GM12878 (cell line): ENCODE data around the gene ZNF473. TPM values are rescaled to one million over a fixed set of nuclear protein-coding genes. Genes with fewer than 3 reads are reported as not detected.

ENCODE experiments used
- BRCA1 ChIP-seq: IDR thresholded peaks from 2 replicates; pipeline ENCODE4 v1.6.1; 2011; ENCODE audit warnings: low read depth, low read length, improper control_type of control experiment
- CEBPB ChIP-seq, 2 experiments: fragments of 150-350 bp in 1 of 2; IDR thresholded peaks; 2 replicates each; pipeline ENCODE4 v1.6.1; 2012 to 2014; ENCODE audit warnings: low read depth in 2 of 2, low read length in 2 of 2, borderline replicate concordance in 1 of 2, inconsistent platforms in 1 of 2
- CHD2 ChIP-seq: IDR thresholded peaks from 2 replicates; pipeline ENCODE4 v1.6.1; 2011; ENCODE audit warnings: low read depth, low read length, improper control_type of control experiment, borderline replicate concordance
- HCFC1 ChIP-seq: fragments of 150-350 bp; IDR thresholded peaks from 2 replicates; pipeline ENCODE4 v1.6.1; 2014; ENCODE audit warnings: low read length
- HDGF ChIP-seq: fragments of 450-650 bp; IDR thresholded peaks from 2 replicates; pipeline ENCODE4 v1.6.1; 2016; ENCODE audit warnings: antibody characterized with exemption
- IKZF2 ChIP-seq, 2 experiments: fragments of 450-650 bp; IDR thresholded peaks; 2 replicates each; pipeline ENCODE4 v1.6.1; 2017; ENCODE audit warnings: mild to moderate bottlenecking in 2 of 2, moderate library complexity in 2 of 2
- IRF4 ChIP-seq: IDR thresholded peaks from 2 replicates; pipeline ENCODE4 v1.6.1; 2011; ENCODE audit warnings: low read depth, low read length
- KAT2A ChIP-seq: conservative IDR thresholded peaks from 2 replicates; pipeline ENCODE4 v1.6.1; 2011; ENCODE audit warnings: low read depth, low read length; ENCODE audit not compliant: control insufficient read depth
- MTA2 ChIP-seq: fragments of 450-650 bp; IDR thresholded peaks from 2 replicates; pipeline ENCODE4 v1.6.1; 2016; ENCODE audit warnings: low read depth, mild to moderate bottlenecking, moderate library complexity
- NR2C2 ChIP-seq: IDR thresholded peaks from 2 replicates; pipeline ENCODE4 v1.6.1; 2011; ENCODE audit warnings: borderline replicate concordance, low read depth; ENCODE audit not compliant: control insufficient read depth, insufficient read length
- POU2F2 ChIP-seq: IDR thresholded peaks from 3 replicates; pipeline ENCODE4 v1.6.1; 2011; ENCODE audit warnings: low read depth, mild to moderate bottlenecking, low read length, borderline replicate concordance
- RB1 ChIP-seq: fragments of 450-650 bp; formaldehyde crosslinking; IDR thresholded peaks from 2 replicates; pipeline ENCODE4 v1.6.1; 2017; ENCODE audit warnings: mild to moderate bottlenecking, borderline replicate concordance
- SMAD1 ChIP-seq: fragments of 450-650 bp; IDR thresholded peaks from 2 replicates; pipeline ENCODE4 v1.6.1; 2018; ENCODE audit warnings: mild to moderate bottlenecking, low read depth; ENCODE audit not compliant: partially characterized antibody
- SMC3 ChIP-seq: IDR thresholded peaks from 2 replicates; pipeline ENCODE4 v1.6.1; 2011; ENCODE audit warnings: low read length, improper control_type of control experiment, borderline replicate concordance
- SREBF2 ChIP-seq: IDR thresholded peaks from 2 replicates; pipeline ENCODE4 v1.6.1; 2012; ENCODE audit warnings: mild to moderate bottlenecking, low read length
- YY1 ChIP-seq: IDR thresholded peaks from 2 replicates; pipeline ENCODE4 v1.6.1; 2011; ENCODE audit warnings: low read depth, mild to moderate bottlenecking, low read length
- ZNF24 ChIP-seq: fragments of 450-650 bp; IDR thresholded peaks from 2 replicates; pipeline ENCODE4 v1.6.1; 2017; ENCODE audit warnings: antibody characterized with exemption, mild to moderate bottlenecking
- ZNF384 ChIP-seq: IDR thresholded peaks from 2 replicates; pipeline ENCODE4 v1.6.1; 2012; ENCODE audit warnings: low read depth, mild to moderate bottlenecking, low read length, improper control_type of control experiment, borderline replicate concordance
- ZNF622 ChIP-seq: fragments of 450-650 bp; IDR thresholded peaks from 2 replicates; pipeline ENCODE4 v1.6.1; 2017; ENCODE audit warnings: mild to moderate bottlenecking, inconsistent platforms
- ZZZ3 ChIP-seq: IDR thresholded peaks from 2 replicates; pipeline ENCODE4 v1.6.1; 2011; ENCODE audit warnings: low read depth; ENCODE audit not compliant: control insufficient read depth, insufficient read length
- polyA plus RNA-seq, 11 experiments: library from polyadenylated mRNA; depleted of rRNA in 4 of 11; unstranded in 6 of 11; stranded (reverse) in 5 of 11; fragments of >200 nt; fragmentation: Nextera tagmentation in 4 of 11; fragmentation: Illumina TruSeq in 1 of 11; extraction: Ambion mirVana in 4 of 11; extraction: Trizol in 1 of 11; gene quantifications; 1 replicate in 1 of 11; 2 replicates in 10 of 11; pipeline versions ENCODE4 v1.2.1 to v1.2.3, GENCODE V29; 2011 to 2016; ENCODE audit warnings: inconsistent platforms in 2 of 11, missing spikeins in 2 of 11, low read depth in 1 of 11
- total RNA-seq, 4 experiments: library from RNA; depleted of rRNA in 3 of 4; stranded (reverse); fragments of >200 nt in 3 of 4; fragmentation: Illumina TruSeq in 1 of 4; extraction: Trizol in 1 of 4; gene quantifications; 2 replicates each; pipeline versions ENCODE4 v1.2.1 to v1.2.3, GENCODE V29; 2013 to 2021
- TF ChIP-seq, protein P1 (sequence below), 3 experiments: IDR thresholded peaks in 2 of 3; conservative IDR thresholded peaks in 1 of 3; 2 replicates each; pipeline ENCODE4 v1.5.1; 2011; ENCODE audit warnings: low read depth in 3 of 3, low read length in 3 of 3, mild to moderate bottlenecking in 3 of 3, control low read depth in 2 of 3, moderate library complexity in 2 of 3, inconsistent platforms in 1 of 3, mixed read lengths in 1 of 3; ENCODE audit not compliant: control insufficient read depth in 2 of 3, insufficient read depth in 1 of 3; ENCODE audit errors: extremely low read depth in 1 of 3
- TF ChIP-seq, protein P2 (sequence below): fragments of 450-650 bp; IDR thresholded peaks from 2 replicates; pipeline ENCODE4 v1.6.1; 2017; ENCODE audit warnings: mild to moderate bottlenecking, moderate library complexity
- TF ChIP-seq, protein P3 (sequence below): fragments of 450-650 bp; IDR thresholded peaks from 2 replicates; pipeline ENCODE4 v1.6.1; 2014; ENCODE audit warnings: mild to moderate bottlenecking

ZNF473 gene
- total and polyA plus RNA-seq, 10 of the 15 experiments (the other 5 are each of a cell fraction or from before 2014, with no cell fraction given) = 2.3 to 14.9 (median 6.3) TPM

DNA sequence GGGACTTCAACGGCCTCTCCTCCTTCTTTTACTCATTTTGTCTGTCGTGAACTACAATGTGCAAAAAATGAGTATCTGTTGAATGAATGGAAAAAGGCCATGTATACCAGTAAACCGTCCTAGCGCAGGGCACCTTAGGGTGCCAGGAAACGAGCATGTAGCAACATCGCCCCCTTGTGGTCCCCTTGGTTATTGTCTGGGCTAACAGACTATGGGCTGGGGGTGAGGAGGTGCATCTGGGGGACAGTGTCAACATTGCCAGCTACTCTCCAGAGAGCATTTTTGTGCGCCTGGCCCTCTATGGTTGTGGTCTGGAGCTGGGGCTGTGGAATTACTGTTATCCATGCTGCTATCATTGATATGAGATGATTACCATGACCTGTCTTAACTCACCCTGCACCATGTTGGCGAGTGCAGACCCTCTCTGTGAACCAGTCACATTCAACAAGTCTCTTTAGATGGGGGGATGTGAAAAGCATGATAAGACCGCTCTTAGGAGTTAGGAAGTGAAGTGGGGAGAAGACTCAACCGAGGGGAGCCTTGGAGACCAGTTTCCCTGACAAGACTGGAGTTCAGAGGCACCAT is 42.1 kb upstream of the ZNF473 start (continued):
- TF ChIP-seq, protein P1, sequence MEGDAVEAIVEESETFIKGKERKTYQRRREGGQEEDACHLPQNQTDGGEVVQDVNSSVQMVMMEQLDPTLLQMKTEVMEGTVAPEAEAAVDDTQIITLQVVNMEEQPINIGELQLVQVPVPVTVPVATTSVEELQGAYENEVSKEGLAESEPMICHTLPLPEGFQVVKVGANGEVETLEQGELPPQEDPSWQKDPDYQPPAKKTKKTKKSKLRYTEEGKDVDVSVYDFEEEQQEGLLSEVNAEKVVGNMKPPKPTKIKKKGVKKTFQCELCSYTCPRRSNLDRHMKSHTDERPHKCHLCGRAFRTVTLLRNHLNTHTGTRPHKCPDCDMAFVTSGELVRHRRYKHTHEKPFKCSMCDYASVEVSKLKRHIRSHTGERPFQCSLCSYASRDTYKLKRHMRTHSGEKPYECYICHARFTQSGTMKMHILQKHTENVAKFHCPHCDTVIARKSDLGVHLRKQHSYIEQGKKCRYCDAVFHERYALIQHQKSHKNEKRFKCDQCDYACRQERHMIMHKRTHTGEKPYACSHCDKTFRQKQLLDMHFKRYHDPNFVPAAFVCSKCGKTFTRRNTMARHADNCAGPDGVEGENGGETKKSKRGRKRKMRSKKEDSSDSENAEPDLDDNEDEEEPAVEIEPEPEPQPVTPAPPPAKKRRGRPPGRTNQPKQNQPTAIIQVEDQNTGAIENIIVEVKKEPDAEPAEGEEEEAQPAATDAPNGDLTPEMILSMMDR (IDR thresholded peaks at IDR 0.05 in 2 of 3, conservative IDR thresholded peaks at IDR 0.05 in 1 of 3; ENCODE audit: control insufficient read depth in 2 of 3, extremely low read depth in 1 of 3, insufficient read depth in 1 of 3, low read depth in 3 of 3, low read length in 3 of 3) = peak; percentile 90 to 93 (median 92)
- TF ChIP-seq ZZZ3 = no peak
- TF ChIP-seq CHD2 = no peak
- no peak for TF ChIP-seq SREBF2
- TF ChIP-seq ZNF622 = no peak
- TF ChIP-seq, protein P2, sequence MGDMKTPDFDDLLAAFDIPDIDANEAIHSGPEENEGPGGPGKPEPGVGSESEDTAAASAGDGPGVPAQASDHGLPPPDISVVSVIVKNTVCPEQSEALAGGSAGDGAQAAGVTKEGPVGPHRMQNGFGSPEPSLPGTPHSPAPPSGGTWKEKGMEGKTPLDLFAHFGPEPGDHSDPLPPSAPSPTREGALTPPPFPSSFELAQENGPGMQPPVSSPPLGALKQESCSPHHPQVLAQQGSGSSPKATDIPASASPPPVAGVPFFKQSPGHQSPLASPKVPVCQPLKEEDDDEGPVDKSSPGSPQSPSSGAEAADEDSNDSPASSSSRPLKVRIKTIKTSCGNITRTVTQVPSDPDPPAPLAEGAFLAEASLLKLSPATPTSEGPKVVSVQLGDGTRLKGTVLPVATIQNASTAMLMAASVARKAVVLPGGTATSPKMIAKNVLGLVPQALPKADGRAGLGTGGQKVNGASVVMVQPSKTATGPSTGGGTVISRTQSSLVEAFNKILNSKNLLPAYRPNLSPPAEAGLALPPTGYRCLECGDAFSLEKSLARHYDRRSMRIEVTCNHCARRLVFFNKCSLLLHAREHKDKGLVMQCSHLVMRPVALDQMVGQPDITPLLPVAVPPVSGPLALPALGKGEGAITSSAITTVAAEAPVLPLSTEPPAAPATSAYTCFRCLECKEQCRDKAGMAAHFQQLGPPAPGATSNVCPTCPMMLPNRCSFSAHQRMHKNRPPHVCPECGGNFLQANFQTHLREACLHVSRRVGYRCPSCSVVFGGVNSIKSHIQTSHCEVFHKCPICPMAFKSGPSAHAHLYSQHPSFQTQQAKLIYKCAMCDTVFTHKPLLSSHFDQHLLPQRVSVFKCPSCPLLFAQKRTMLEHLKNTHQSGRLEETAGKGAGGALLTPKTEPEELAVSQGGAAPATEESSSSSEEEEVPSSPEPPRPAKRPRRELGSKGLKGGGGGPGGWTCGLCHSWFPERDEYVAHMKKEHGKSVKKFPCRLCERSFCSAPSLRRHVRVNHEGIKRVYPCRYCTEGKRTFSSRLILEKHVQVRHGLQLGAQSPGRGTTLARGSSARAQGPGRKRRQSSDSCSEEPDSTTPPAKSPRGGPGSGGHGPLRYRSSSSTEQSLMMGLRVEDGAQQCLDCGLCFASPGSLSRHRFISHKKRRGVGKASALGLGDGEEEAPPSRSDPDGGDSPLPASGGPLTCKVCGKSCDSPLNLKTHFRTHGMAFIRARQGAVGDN = no peak
- TF ChIP-seq POU2F2 = peak; percentile 53; the same call in 1 of the 3 replicates
- 0 out of 2 replicates have a peak, but pooled peaks have one; percentile 40 for TF ChIP-seq HDGF
- no peak for TF ChIP-seq IRF4
- TF ChIP-seq SMC3 = peak; percentile 90
- TF ChIP-seq HCFC1 = no peak
- TF ChIP-seq ZNF24 = no peak
- TF ChIP-seq RB1 = 0 out of 2 replicates have a peak, but pooled peaks have one; percentile 57
- no peak for TF ChIP-seq SMAD1
- TF ChIP-seq CEBPB (IDR thresholded peaks at IDR 0.05; ENCODE audit: borderline replicate concordance in 1 of 2, low read depth in 2 of 2, low read length in 2 of 2) = no peak
- TF ChIP-seq, protein P3, sequence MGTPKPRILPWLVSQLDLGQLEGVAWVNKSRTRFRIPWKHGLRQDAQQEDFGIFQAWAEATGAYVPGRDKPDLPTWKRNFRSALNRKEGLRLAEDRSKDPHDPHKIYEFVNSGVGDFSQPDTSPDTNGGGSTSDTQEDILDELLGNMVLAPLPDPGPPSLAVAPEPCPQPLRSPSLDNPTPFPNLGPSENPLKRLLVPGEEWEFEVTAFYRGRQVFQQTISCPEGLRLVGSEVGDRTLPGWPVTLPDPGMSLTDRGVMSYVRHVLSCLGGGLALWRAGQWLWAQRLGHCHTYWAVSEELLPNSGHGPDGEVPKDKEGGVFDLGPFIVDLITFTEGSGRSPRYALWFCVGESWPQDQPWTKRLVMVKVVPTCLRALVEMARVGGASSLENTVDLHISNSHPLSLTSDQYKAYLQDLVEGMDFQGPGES = no peak
- no peak for TF ChIP-seq NR2C2
- TF ChIP-seq BRCA1 = no peak
- TF ChIP-seq MTA2 = no peak
- TF ChIP-seq YY1 = 0 out of 2 replicates have a peak, but pooled peaks have one; percentile 58
- TF ChIP-seq IKZF2 (IDR thresholded peaks at IDR 0.05) = no peak
- TF ChIP-seq ZNF384 = no peak
- no peak for TF ChIP-seq KAT2A
